HepG2 (cell line): ENCODE results near the gene S100A8. TPM values are rescaled to one million over a fixed set of nuclear protein-coding genes. Genes with fewer than 3 reads are reported as not detected.

Experiments
- ATAC-seq: fragments of 200-7000 bp; cut with Tn5 transposase; 3 replicates; pipeline ENCODE4 v1.9.1; 2020; ENCODE audit warnings: mild to moderate bottlenecking, moderate library complexity
- BruUV-seq: library from RNA; stranded (reverse); fragments of 400-500 nt; replicated peaks from 2 replicates; lab custom pipeline; 2021; lab: Mats Ljungman, UMichigan
- CTCF ChIA-PET: fragments of 300-600 bp; formaldehyde crosslinking; extraction: SDS; loops from one replicate; lab custom pipeline; 2021; ENCODE audit warnings: low total read pairs, inconsistent platforms, low intra/inter-chr PET ratio; lab: Yijun Ruan, JAX
- POLR2A ChIA-PET: fragments of 350-600 bp; sonication (Branson Sonifier 250); formaldehyde crosslinking; loops from one replicate; lab custom pipeline; 2020; ENCODE audit warnings: antibody characterized with exemption, inconsistent platforms; lab: Yijun Ruan, JAX
- DNase-seq: peaks from one replicate; pipeline ENCODE4 v3.0.0-alpha.2; 2015; ENCODE audit warnings: low spot score
- FAIRE-seq: peaks from 3 replicates; lab custom pipeline; 2011; peaks lifted over from hg19 to GRCh38; lab: Jason Lieb, UNC
- H2AFZ ChIP-seq: one replicate; pipeline ENCODE4 v1.6.1; 2011; ENCODE audit warnings: low read length, inconsistent platforms
- H3K27ac ChIP-seq: fragments of 300-600 bp; 3 replicates; pipeline ENCODE4 v1.8.0; 2011; ENCODE audit warnings: mixed run types, mild to moderate bottlenecking, mixed read lengths, low read length, inconsistent platforms; ENCODE audit not compliant: insufficient read depth; ENCODE audit errors: extremely low read length
- H3K27me3 ChIP-seq, 2 experiments: fragments of 200-600 bp in 1 of 2; 2 replicates in 1 of 2; 3 replicates in 1 of 2; pipeline versions ENCODE4 v1.6.0 to v1.8.0; 2011; ENCODE audit warnings: low read length in 2 of 2, mild to moderate bottlenecking in 2 of 2, moderate library complexity in 2 of 2, inconsistent platforms in 1 of 2; ENCODE audit not compliant: insufficient read depth in 2 of 2, control insufficient read depth in 1 of 2
- H3K36me3 ChIP-seq, 2 experiments: fragments of 200-600 bp in 1 of 2; replicated peaks in 1 of 2; 2 replicates in 1 of 2; 3 replicates in 1 of 2; pipeline versions ENCODE4 v1.5.1 to v1.8.0; 2011; ENCODE audit warnings: low read length in 2 of 2, inconsistent platforms in 1 of 2; ENCODE audit not compliant: insufficient read depth in 2 of 2, control insufficient read depth in 1 of 2
- H3K4me1 ChIP-seq: 2 replicates; pipeline ENCODE4 v1.5.1; 2012; ENCODE audit warnings: low read length, inconsistent platforms; ENCODE audit not compliant: insufficient read depth
- H3K4me2 ChIP-seq: 2 replicates; pipeline ENCODE4 v1.6.0; 2011; ENCODE audit warnings: low read depth, low read length, inconsistent platforms
- H3K4me3 ChIP-seq, 3 experiments: fragments of 200-600 bp in 1 of 3; sonication (generic), shearing (Covaris generic) in 1 of 3; replicated peaks in 1 of 3; 2 replicates each; pipeline ENCODE4 v1.5.1; 2011 to 2016; ENCODE audit warnings: low read length in 3 of 3, inconsistent platforms in 2 of 3, low read depth in 2 of 3, mild to moderate bottlenecking in 2 of 3, control low read depth in 1 of 3, mixed read lengths in 1 of 3; ENCODE audit not compliant: insufficient read depth in 1 of 3
- H3K79me2 ChIP-seq: one replicate; pipeline ENCODE4 v1.6.1; 2011; ENCODE audit warnings: low read length, inconsistent platforms; ENCODE audit not compliant: insufficient read depth
- H3K9ac ChIP-seq: 2 replicates; pipeline ENCODE4 v1.6.0; 2011; ENCODE audit warnings: mild to moderate bottlenecking, low read depth, low read length, inconsistent platforms; ENCODE audit not compliant: insufficient read depth
- H3K9me3 ChIP-seq: 2 replicates; pipeline ENCODE4 v1.5.1; 2012; ENCODE audit warnings: mild to moderate bottlenecking, low read length
- H4K20me1 ChIP-seq: 2 replicates; pipeline ENCODE4 v1.6.0; 2011; ENCODE audit warnings: inconsistent platforms, mild to moderate bottlenecking, low read length, moderate library complexity; ENCODE audit not compliant: insufficient read depth
- FLYWCH1 ChIP-seq: sonication (generic); formaldehyde crosslinking; IDR thresholded peaks from 2 replicates; pipeline ENCODE4 v1.8.1; 2023; ENCODE audit warnings: mild to moderate bottlenecking, missing genetic modification reagents
- KDM4B ChIP-seq: sonication (generic); formaldehyde crosslinking; IDR thresholded peaks from 2 replicates; pipeline ENCODE4 v1.4.0; 2020; ENCODE audit warnings: missing genetic modification reagents
- NFKB2 ChIP-seq: sonication (generic); formaldehyde crosslinking; IDR thresholded peaks from 2 replicates; pipeline ENCODE4 v1.4.0; 2020; ENCODE audit warnings: missing genetic modification reagents, borderline replicate concordance
- POLR2A ChIP-seq, 2 experiments: IDR thresholded peaks; 2 replicates each; pipeline ENCODE4 v1.6.1; 2011; ENCODE audit warnings: low read depth in 2 of 2, low read length in 2 of 2, mild to moderate bottlenecking in 1 of 2, moderate library complexity in 1 of 2; ENCODE audit not compliant: insufficient read depth in 1 of 2
- XBP1 ChIP-seq: sonication (generic); formaldehyde crosslinking; IDR thresholded peaks from 2 replicates; pipeline ENCODE4 v1.5.0; 2020; ENCODE audit warnings: missing genetic modification reagents
- ZBTB1 ChIP-seq: sonication (generic); formaldehyde crosslinking; IDR thresholded peaks from 2 replicates; pipeline ENCODE4 v1.4.0; 2020; ENCODE audit warnings: missing genetic modification reagents, borderline replicate concordance
- ZNF335 ChIP-seq: sonication (generic); formaldehyde crosslinking; IDR thresholded peaks from 2 replicates; pipeline ENCODE4 v1.4.0; 2020; ENCODE audit warnings: missing genetic modification reagents
- ZNF564 ChIP-seq: sonication (generic); formaldehyde crosslinking; IDR thresholded peaks from 2 replicates; pipeline ENCODE4 v1.8.1; 2023; ENCODE audit warnings: mild to moderate bottlenecking, missing genetic modification reagents
- ZNF776 ChIP-seq: sonication (generic); formaldehyde crosslinking; IDR thresholded peaks from 2 replicates; pipeline ENCODE4 v1.4.0; 2020; ENCODE audit warnings: mild to moderate bottlenecking, missing genetic modification reagents
- WGBS: methylation state at CpG from one replicate; pipeline ENCODE4 v1.1.6; 2017; ENCODE audit warnings: low lambda C conversion rate; 5-methylcytosine and 5-hydroxymethylcytosine counted together
- in situ Hi-C: cut with HindIII; loops from 2 replicates; pipeline ENCODE4 v1.10.0; 2017; ENCODE audit warnings: low pct_unique_long_range_greater_than_20kb; ENCODE audit not compliant: extremely low pct_ligation_motif_present
- intact Hi-C: fragments of 100-400 bp; cut with micrococcal nuclease; formaldehyde crosslinking; loops from one replicate; pipeline ENCODE4 v1.10.0; 2022; ENCODE audit not compliant: unreplicated experiment
- polyA plus RNA-seq, 8 experiments: library from polyadenylated mRNA; depleted of rRNA in 3 of 8; stranded (reverse) in 7 of 8; unstranded in 1 of 8; fragments of >200 nt; fragmentation: Illumina TruSeq in 4 of 8; extraction: Trizol in 4 of 8; gene quantifications; 2 replicates each; pipeline versions ENCODE4 v1.2.1 to v1.2.3, GENCODE V29; 2011 to 2016; ENCODE audit warnings: low read depth in 4 of 8, missing spikeins in 1 of 8, mixed read lengths in 1 of 8; ENCODE audit not compliant: insufficient read depth in 1 of 8
- total RNA-seq, 5 experiments: library from RNA; depleted of rRNA; stranded (reverse); fragments of >200 nt; fragmentation: Illumina TruSeq; extraction: Trizol; gene quantifications; 2 replicates each; pipeline ENCODE4 v1.2.3, GENCODE V29; 2016; ENCODE audit warnings: low read depth in 1 of 5
- TF ChIP-seq, protein P1 (sequence below): IDR thresholded peaks from 2 replicates; pipeline ENCODE4 v1.6.1; 2016; ENCODE audit warnings: low read depth, borderline replicate concordance
- TF ChIP-seq, protein P2 (sequence below): sonication (generic); formaldehyde crosslinking; IDR thresholded peaks from 2 replicates; pipeline ENCODE4 v1.5.0; 2020; ENCODE audit warnings: missing genetic modification reagents

S100A8 gene
- total and polyA plus RNA-seq, 2 of the 13 experiments (the other 11 are each of a cell fraction or from before 2014, with no cell fraction given): not detected

DNA sequence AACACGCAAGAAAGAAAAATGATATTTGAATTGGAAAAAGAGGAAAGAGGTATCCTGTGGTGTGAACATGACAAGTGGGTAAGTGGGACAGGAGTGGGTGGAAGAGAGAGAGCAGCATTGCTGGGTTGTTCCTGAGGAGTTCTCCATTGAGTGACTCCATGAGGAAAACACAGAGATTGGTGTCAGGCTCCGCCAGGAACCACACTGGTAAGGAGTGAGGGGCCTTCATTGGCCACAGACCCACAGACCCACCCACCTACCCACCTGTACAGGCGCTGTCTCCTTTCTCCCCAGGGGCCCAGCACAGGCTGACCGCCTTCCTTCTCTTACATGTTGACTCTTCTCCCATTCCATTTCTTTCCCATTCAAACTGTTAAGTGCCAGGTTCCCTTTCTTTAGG lies 46.4 kb upstream of the S100A8 start:
- intact Hi-C loops: no loop called here
- ChIA-PET POLR2A (no interaction called here), CTCF (no interaction called here)
- Histone ChIP-seq H3K4me1 (no peaks in the 10 kb centered on the region), H4K20me1 (no peaks in the 10 kb centered on the region), H3K4me2 (no peak overlapping the region), H3K9me3 (no peaks in the 10 kb centered on the region), H3K36me3 (no peaks in the 10 kb centered on the region), H3K79me2 (no peaks in the 10 kb centered on the region), H3K9ac (no peak overlapping the region), H3K4me3 (no peak overlapping the region), H2AFZ (no peak overlapping the region), H3K27me3 (0 out of 5 replicates have a peak, but pooled peaks cover 0 to 3% of the 10 kb centered on the region in 2 experiments), H3K27ac (no peak overlapping the region)
- TF ChIP-seq NFKB2 (CRISPR knock-in tag): no peak
- TF ChIP-seq, protein P1, sequence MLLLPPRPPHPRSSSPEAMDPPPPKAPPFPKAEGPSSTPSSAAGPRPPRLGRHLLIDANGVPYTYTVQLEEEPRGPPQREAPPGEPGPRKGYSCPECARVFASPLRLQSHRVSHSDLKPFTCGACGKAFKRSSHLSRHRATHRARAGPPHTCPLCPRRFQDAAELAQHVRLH: no peak
- TF ChIP-seq, protein P2, sequence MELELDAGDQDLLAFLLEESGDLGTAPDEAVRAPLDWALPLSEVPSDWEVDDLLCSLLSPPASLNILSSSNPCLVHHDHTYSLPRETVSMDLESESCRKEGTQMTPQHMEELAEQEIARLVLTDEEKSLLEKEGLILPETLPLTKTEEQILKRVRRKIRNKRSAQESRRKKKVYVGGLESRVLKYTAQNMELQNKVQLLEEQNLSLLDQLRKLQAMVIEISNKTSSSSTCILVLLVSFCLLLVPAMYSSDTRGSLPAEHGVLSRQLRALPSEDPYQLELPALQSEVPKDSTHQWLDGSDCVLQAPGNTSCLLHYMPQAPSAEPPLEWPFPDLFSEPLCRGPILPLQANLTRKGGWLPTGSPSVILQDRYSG: no peak
- ATAC-seq (no peak), FAIRE-seq (no peak), DNase-seq (no peak)
- in situ Hi-C loops: no loop called here
- WGBS: 5% methylated on average over 4 of the region's 4 CpGs
- no TSS peak for BruUV-seq

DNA sequence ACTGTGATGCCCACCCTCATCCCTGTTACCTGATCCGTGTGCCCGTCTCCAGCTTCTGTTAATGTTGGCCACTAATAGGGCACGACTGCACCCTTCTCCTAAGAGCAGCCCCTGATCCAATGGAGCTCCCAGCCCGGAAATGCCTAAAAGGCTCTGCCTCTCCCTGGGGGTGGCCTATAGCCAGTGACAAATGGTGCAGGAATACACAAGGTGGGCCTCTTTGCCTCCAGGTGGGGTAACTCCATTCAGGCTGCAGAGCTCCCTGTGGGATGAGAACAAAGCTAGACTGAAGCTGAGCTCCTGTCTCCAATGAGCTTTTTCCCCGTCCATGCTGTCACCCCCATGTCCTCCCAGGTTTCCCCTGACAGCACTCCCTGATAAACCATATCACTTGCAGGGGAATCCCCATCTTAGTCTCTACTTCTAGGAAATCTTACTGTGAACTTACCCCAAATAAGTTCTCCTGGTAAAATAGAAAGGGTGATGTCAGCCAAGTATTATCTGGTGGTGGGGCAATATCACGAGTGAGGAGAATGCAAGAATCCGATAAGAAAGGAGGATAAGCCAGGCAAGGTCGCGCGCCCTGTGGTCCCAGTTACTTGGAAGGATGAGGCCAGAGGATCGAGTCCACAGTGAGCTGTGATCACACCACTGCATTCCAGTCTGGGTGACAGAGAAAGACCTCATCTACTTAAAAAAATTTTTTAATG lies 44.0 kb upstream of the S100A8 start:
- Histone ChIP-seq H3K4me1 (no peaks in the 10 kb centered on the region), H3K36me3 (no peaks in the 10 kb centered on the region), H3K27me3 (0 out of 5 replicates have a peak, but pooled peaks cover 0 to 3% of the 10 kb centered on the region in 2 experiments), H3K9me3 (no peaks in the 10 kb centered on the region), H4K20me1 (no peaks in the 10 kb centered on the region), H3K4me2 (no peak overlapping the region), H3K9ac (no peak overlapping the region), H3K27ac (no peak overlapping the region)
- CTCF ChIA-PET: no interaction called here
- POLR2A ChIA-PET: no interaction called here
- FAIRE-seq: no peak
- no TSS peak for BruUV-seq
- no peak for ATAC-seq
- intact Hi-C loops: no loop called here
- no peak for TF ChIP-seq ZNF564 (CRISPR knock-in tag)
- TF ChIP-seq ZBTB1 (CRISPR knock-in tag): no peak
- no peak for TF ChIP-seq KDM4B (CRISPR knock-in tag)
- TF ChIP-seq XBP1 (CRISPR knock-in tag): no peak
- no peak for TF ChIP-seq FLYWCH1
- no peak for TF ChIP-seq ZNF335 (CRISPR knock-in tag)
- TF ChIP-seq ZNF776 (CRISPR knock-in tag): no peak
- TF ChIP-seq POLR2A (IDR thresholded peaks at IDR 0.05; ENCODE audit: insufficient read depth in 1 of 2, low read depth in 2 of 2, low read length in 2 of 2): no peak
- TF ChIP-seq, all 625 proteins: peak for 0
- Histone ChIP-seq H3K4me3 (no peak overlapping the region), H3K79me2 (no peaks in the 10 kb centered on the region), H2AFZ (no peak overlapping the region)
- 31% methylated on average over 7 of the region's 11 CpGs for WGBS
- no peak for DNase-seq
- in situ Hi-C loops: no loop called here
